Epithelial cell of esophagus (primary cell): ENCODE data around the gene TCEANC.
"Not testable (repeated sequence)": the region's sequence is repeated elsewhere in the genome, so short reads cannot be mapped to it uniquely, and the experiment has no call there.

Source experiments
- DNase-seq: peaks from one replicate; pipeline ENCODE4 v3.0.0; 2010; ENCODE audit warnings: low read depth
- H3K4me3 ChIP-seq: 2 replicates; pipeline ENCODE4 v1.5.1; 2011; ENCODE audit warnings: mild to moderate bottlenecking, low read length, control low read depth
- CTCF ChIP-seq: IDR thresholded peaks from 2 replicates; pipeline ENCODE4 v1.5.1; 2011; ENCODE audit warnings: low read depth, mild to moderate bottlenecking, low read length, control low read depth, inconsistent platforms; ENCODE audit not compliant: insufficient read depth; ENCODE audit errors: missing control alignments

The TCEANC gene

GRCh38 chrX:13667919-13668318, 15.0 kb downstream of the TCEANC start:
- DNase-seq = peak; percentile 34
- no peak overlapping the region for H3K4me3 ChIP-seq
- no peak for TF ChIP-seq CTCF

GRCh38 chrX:13669246-13669737, 16.4 kb downstream of the TCEANC start:
- no peak for TF ChIP-seq CTCF
- peak; percentile 95 for DNase-seq
- H3K4me3 ChIP-seq = no peak overlapping the region

- DNase-seq, H3K4me3 ChIP-seq: not testable (repeated sequence)
Observed at GRCh38 chrX:13669755-13670154, 16.8 kb downstream of the TCEANC start.

- no peak for DNase-seq
- H3K4me3 ChIP-seq = no peak overlapping the region
- TF ChIP-seq CTCF = no peak
Observed at GRCh38 chrX:13670197-13670596, 17.3 kb downstream of the TCEANC start.

GRCh38 chrX:13673016-13673415, 20.1 kb downstream of the TCEANC start:
- no peak for TF ChIP-seq CTCF
- H3K4me3 ChIP-seq = no peak overlapping the region

GRCh38 chrX:13676885-13677284, 23.9 kb downstream of the TCEANC start:
- no peak overlapping the region for H3K4me3 ChIP-seq
- no peak for TF ChIP-seq CTCF
- DNase-seq = no peak

More at GRCh38 chrX:13673016-13673415, 20.1 kb downstream of the TCEANC start:
- no peak for DNase-seq

GRCh38 chrX:13679700-13680099, 26.8 kb downstream of the TCEANC start:
- H3K4me3 ChIP-seq, DNase-seq: not testable (repeated sequence)

- DNase-seq = no peak
- H3K4me3 ChIP-seq = no peak overlapping the region
- TF ChIP-seq CTCF = no peak
Observed at GRCh38 chrX:13681595-13681994, 28.7 kb downstream of the TCEANC start.
